ENCODE data around the gene ACO1. TPM values are rescaled to one million over a fixed set of nuclear protein-coding genes. Genes with fewer than 3 reads are reported as not detected.

The ACO1 gene
- 10 to 100 TPM in 1 of 2 donors, 1 to 10 TPM in 1; 4.7 to 12.9 TPM for polyA plus RNA-seq

GRCh38 chr9:32384364-32385151 is at the start of gene ACO1:
Gene ACO1 (plus strand): TSS chr9:32384643. CDS start chr9:32405507, 20,864 bp downstream.
- H3K9me3 ChIP-seq (ENCODE audit: control insufficient read depth in 2 of 2, insufficient read depth in 1 of 2, low read depth in 1 of 2, low read length in 1 of 2), result no peaks in the 10 kb centered on the region
- H3K27ac ChIP-seq (ENCODE audit: low read depth in 2 of 2, low read length in 1 of 2), result peak within 1 kb of the TSS; percentile 72 to 87
- H3K36me3 ChIP-seq (ENCODE audit: control insufficient read depth in 2 of 2, insufficient read depth in 2 of 2, low read length in 1 of 2), result no peaks in the 10 kb centered on the region
- H3K4me3 ChIP-seq (ENCODE audit: low read depth in 1 of 2, low read length in 2 of 2), result peak within 1 kb of the TSS; percentile 73 to 82
- no peaks in the 10 kb centered on the region for H3K27me3 ChIP-seq (ENCODE audit: control insufficient read depth in 1 of 2, insufficient read depth in 2 of 2, low read length in 2 of 2)
- WGBS, 2 donors, result 1% methylated on average over 65 to 73 of the region's 73 CpGs
- H3K4me1 ChIP-seq (ENCODE audit: control insufficient read depth in 2 of 2, insufficient read depth in 2 of 2, low read length in 1 of 2), result peaks cover 0 to 5% of the 10 kb centered on the region in 2 donors

DNA sequence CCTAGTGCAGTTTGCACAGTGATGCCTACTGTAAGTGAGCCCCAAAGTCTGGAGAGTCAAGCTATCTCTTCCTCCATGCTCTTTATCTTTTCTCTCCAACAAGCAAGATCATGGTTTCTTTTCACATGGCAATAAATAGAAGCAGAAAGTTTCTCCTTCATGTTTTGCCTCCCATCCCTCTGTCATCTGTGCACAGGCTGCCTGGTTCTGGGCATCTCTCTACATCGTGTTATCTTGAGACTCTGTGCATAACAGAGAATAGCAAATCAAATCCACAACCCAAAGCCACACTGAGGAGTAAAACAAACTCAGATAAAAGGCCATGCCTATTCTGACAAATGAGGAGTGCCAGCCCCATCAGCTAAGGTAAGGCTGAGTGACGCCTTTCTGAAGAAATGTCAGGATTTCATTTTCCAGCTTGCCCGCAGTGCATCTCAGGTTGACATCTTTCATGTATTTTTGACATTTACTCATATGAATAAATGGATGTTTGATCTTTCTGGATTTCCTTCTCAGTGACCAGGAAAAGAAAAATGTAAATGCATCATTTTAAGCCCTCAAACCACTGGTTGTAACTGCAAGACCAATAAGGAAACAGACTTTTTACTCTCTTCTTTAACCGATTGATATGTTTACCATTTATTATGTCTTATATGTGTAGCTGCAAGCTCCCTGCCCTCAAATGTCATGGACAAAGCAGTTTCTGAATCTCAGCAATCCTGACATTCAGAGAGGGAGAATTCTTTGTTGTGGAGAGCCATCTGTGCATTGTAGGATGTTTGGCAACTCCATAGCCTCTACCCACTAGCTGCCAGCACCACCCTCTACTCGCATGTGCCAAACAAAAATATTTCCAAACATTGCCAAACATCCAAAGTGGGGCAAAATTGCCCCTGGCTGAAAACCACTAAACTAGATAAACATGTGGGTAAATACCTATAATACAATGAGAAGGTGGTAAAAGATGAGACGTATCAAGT is 49.2 kb upstream of the ACO1 start:
- no peaks in the 10 kb centered on the region for H3K9me3 ChIP-seq (ENCODE audit: control insufficient read depth in 2 of 2, insufficient read depth in 1 of 2, low read depth in 1 of 2, low read length in 1 of 2)
- H3K36me3 ChIP-seq (ENCODE audit: control insufficient read depth in 2 of 2, insufficient read depth in 2 of 2, low read length in 1 of 2), result no peaks in the 10 kb centered on the region
- H3K27ac ChIP-seq (ENCODE audit: low read depth in 2 of 2, low read length in 1 of 2), result no peak overlapping the region
- no peaks in the 10 kb centered on the region for H3K27me3 ChIP-seq (ENCODE audit: control insufficient read depth in 1 of 2, insufficient read depth in 2 of 2, low read length in 2 of 2)
- H3K4me3 ChIP-seq (ENCODE audit: low read depth in 1 of 2, low read length in 2 of 2), result no peak overlapping the region
- 65 to 78% methylated on average over 6 of the region's 6 CpGs for WGBS, 2 donors
- H3K4me1 ChIP-seq (ENCODE audit: control insufficient read depth in 2 of 2, insufficient read depth in 2 of 2, low read length in 1 of 2), result no peaks in the 10 kb centered on the region

DNA sequence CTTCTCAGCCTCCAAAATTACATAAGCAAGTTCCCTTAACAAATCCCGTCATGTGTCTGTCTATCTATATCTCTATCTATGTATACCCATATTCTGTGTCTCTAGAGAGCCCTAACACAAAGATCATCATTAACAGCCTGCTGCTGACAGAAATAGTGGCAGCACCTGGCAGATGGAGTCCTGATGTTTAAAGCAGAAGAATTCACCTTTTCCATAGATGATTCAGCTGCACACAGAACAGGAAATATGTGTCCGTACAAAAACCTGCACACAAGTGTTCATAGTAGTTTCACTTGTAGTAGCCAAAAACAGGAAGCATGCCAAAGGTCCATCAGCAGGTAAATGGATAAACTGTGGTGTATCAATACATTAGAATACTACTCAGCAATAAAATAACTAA is 45.0 kb upstream of the ACO1 start:
- Histone ChIP-seq H3K4me3 (ENCODE audit: low read depth in 1 of 2, low read length in 2 of 2) (no peak overlapping the region), H3K27ac (ENCODE audit: low read depth in 2 of 2, low read length in 1 of 2) (no peak overlapping the region), H3K9me3 (ENCODE audit: control insufficient read depth in 2 of 2, insufficient read depth in 1 of 2, low read depth in 1 of 2, low read length in 1 of 2) (no peaks in the 10 kb centered on the region), H3K4me1 (ENCODE audit: control insufficient read depth in 2 of 2, insufficient read depth in 2 of 2, low read length in 1 of 2) (no peaks in the 10 kb centered on the region), H3K36me3 (ENCODE audit: control insufficient read depth in 2 of 2, insufficient read depth in 2 of 2, low read length in 1 of 2) (no peaks in the 10 kb centered on the region), H3K27me3 (ENCODE audit: control insufficient read depth in 1 of 2, insufficient read depth in 2 of 2, low read length in 2 of 2) (no peaks in the 10 kb centered on the region)
- 73 to 76% methylated on average over 2 of the region's 2 CpGs for WGBS, 2 donors

DNA sequence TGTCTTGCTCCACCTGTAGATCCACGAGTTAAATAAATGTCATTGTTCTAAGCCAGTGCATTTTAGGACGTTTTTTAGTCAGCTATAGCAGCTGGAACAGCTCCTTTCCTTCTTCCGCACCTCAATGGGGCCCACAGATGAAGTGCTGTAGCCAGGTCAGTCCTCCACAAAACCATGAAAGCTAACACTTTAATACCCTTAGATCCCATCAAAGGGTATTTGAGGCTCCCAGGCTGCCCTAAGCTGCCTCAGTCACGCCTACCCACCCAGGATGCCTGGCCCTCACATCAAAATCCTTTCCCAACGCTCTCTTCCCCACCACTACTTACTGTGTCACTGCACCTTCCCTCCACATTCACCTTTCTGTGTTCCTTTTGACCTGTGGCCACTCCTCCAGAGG is 44.1 kb upstream of the ACO1 start:
- Histone ChIP-seq H3K36me3 (ENCODE audit: control insufficient read depth in 2 of 2, insufficient read depth in 2 of 2, low read length in 1 of 2) (no peaks in the 10 kb centered on the region), H3K9me3 (ENCODE audit: control insufficient read depth in 2 of 2, insufficient read depth in 1 of 2, low read depth in 1 of 2, low read length in 1 of 2) (no peaks in the 10 kb centered on the region), H3K27me3 (ENCODE audit: control insufficient read depth in 1 of 2, insufficient read depth in 2 of 2, low read length in 2 of 2) (no peaks in the 10 kb centered on the region), H3K4me3 (ENCODE audit: low read depth in 1 of 2, low read length in 2 of 2) (no peak overlapping the region), H3K4me1 (ENCODE audit: control insufficient read depth in 2 of 2, insufficient read depth in 2 of 2, low read length in 1 of 2) (peaks cover 0 to 3% of the 10 kb centered on the region in 2 donors), H3K27ac (ENCODE audit: low read depth in 2 of 2, low read length in 1 of 2) (no peak overlapping the region)
- 57 to 61% methylated on average over 5 of the region's 5 CpGs for WGBS, 2 donors

GRCh38 chr9:32344551-32345182 is 39.8 kb upstream of the ACO1 start:
- Histone ChIP-seq H3K4me3 (ENCODE audit: low read depth in 1 of 2, low read length in 2 of 2) (peak overlapping the region in 1 of 2 donors; percentile 12), H3K27ac (ENCODE audit: low read depth in 2 of 2, low read length in 1 of 2) (no peak overlapping the region), H3K9me3 (ENCODE audit: control insufficient read depth in 2 of 2, insufficient read depth in 1 of 2, low read depth in 1 of 2, low read length in 1 of 2) (no peaks in the 10 kb centered on the region), H3K4me1 (ENCODE audit: control insufficient read depth in 2 of 2, insufficient read depth in 2 of 2, low read length in 1 of 2) (peaks cover 0 to 3% of the 10 kb centered on the region in 2 donors), H3K27me3 (ENCODE audit: control insufficient read depth in 1 of 2, insufficient read depth in 2 of 2, low read length in 2 of 2) (no peaks in the 10 kb centered on the region), H3K36me3 (ENCODE audit: control insufficient read depth in 2 of 2, insufficient read depth in 2 of 2, low read length in 1 of 2) (no peaks in the 10 kb centered on the region)
- WGBS, 2 donors, result 37 to 44% methylated on average over 6 of the region's 6 CpGs

DNA sequence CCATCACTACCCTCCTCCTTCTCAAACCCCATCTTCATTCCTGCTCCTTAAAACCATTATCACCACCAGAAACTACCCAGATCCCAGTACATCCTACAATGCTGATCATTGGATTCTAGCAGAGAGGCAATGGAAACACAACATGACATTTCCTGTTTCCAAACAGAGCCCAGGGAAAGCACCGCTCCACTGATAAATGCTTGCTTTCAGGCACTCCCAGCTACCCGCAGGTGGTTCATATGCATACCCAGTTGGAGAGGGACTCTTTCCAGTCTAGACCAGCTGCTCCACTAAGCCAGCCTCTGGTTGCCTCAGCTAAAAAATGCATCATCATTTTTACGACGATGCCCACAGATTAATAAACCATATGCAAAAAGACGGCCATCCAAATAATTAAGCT is 39.2 kb upstream of the ACO1 start:
- Histone ChIP-seq H3K27ac (ENCODE audit: low read depth in 2 of 2, low read length in 1 of 2) (no peak overlapping the region), H3K36me3 (ENCODE audit: control insufficient read depth in 2 of 2, insufficient read depth in 2 of 2, low read length in 1 of 2) (no peaks in the 10 kb centered on the region), H3K4me3 (ENCODE audit: low read depth in 1 of 2, low read length in 2 of 2) (no peak overlapping the region), H3K27me3 (ENCODE audit: control insufficient read depth in 1 of 2, insufficient read depth in 2 of 2, low read length in 2 of 2) (no peaks in the 10 kb centered on the region), H3K9me3 (ENCODE audit: control insufficient read depth in 2 of 2, insufficient read depth in 1 of 2, low read depth in 1 of 2, low read length in 1 of 2) (no peaks in the 10 kb centered on the region), H3K4me1 (ENCODE audit: control insufficient read depth in 2 of 2, insufficient read depth in 2 of 2, low read length in 1 of 2) (peaks cover 0 to 3% of the 10 kb centered on the region in 2 donors)
- 52 to 65% methylated on average over 5 of the region's 5 CpGs for WGBS, 2 donors

- H3K36me3 ChIP-seq (ENCODE audit: control insufficient read depth in 2 of 2, insufficient read depth in 2 of 2, low read length in 1 of 2), result no peaks in the 10 kb centered on the region
- 67 to 69% methylated on average over 2 of the region's 2 CpGs for WGBS, 2 donors
- no peak overlapping the region for H3K4me3 ChIP-seq (ENCODE audit: low read depth in 1 of 2, low read length in 2 of 2)
- no peaks in the 10 kb centered on the region for H3K27me3 ChIP-seq (ENCODE audit: control insufficient read depth in 1 of 2, insufficient read depth in 2 of 2, low read length in 2 of 2)
- no peak overlapping the region for H3K27ac ChIP-seq (ENCODE audit: low read depth in 2 of 2, low read length in 1 of 2)
- H3K4me1 ChIP-seq (ENCODE audit: control insufficient read depth in 2 of 2, insufficient read depth in 2 of 2, low read length in 1 of 2), result peaks cover 0 to 3% of the 10 kb centered on the region in 2 donors
- no peaks in the 10 kb centered on the region for H3K9me3 ChIP-seq (ENCODE audit: control insufficient read depth in 2 of 2, insufficient read depth in 1 of 2, low read depth in 1 of 2, low read length in 1 of 2)
Observed at GRCh38 chr9:32347571-32347970, 36.9 kb upstream of the ACO1 start.

DNA sequence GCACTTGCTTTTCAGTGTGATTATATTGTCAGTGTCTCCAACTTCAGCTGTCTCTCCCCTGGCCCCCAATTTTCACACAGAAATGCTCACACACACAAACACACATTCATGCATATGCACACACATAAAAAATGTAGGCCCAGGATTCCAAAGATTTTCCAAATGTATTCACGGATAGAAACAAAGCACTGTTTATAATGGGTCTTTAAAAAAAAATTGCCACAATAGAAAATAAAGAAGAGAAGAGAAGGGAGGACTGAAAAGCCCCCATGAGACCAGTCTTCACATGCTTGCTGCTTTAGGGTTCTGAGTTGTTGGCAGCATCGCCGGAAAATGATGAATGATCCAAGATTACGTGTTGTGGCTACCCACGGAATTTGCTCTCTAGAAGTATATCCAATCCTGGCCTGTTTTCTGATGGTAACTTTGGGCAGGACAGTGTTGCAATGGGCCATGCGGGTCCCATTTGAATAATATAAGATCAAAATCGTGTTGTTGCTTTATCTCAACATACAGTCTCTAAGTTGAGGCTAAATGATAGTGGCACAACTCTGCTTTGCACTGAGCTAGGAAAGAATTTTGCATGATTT is 36.2 kb upstream of the ACO1 start:
- no peaks in the 10 kb centered on the region for H3K36me3 ChIP-seq (ENCODE audit: control insufficient read depth in 2 of 2, insufficient read depth in 2 of 2, low read length in 1 of 2)
- no peak overlapping the region for H3K4me3 ChIP-seq (ENCODE audit: low read depth in 1 of 2, low read length in 2 of 2)
- 37 to 58% methylated on average over 7 of the region's 7 CpGs for WGBS, 2 donors
- peaks cover 0 to 3% of the 10 kb centered on the region in 2 donors for H3K4me1 ChIP-seq (ENCODE audit: control insufficient read depth in 2 of 2, insufficient read depth in 2 of 2, low read length in 1 of 2)
- H3K27me3 ChIP-seq (ENCODE audit: control insufficient read depth in 1 of 2, insufficient read depth in 2 of 2, low read length in 2 of 2), result no peaks in the 10 kb centered on the region
- H3K9me3 ChIP-seq (ENCODE audit: control insufficient read depth in 2 of 2, insufficient read depth in 1 of 2, low read depth in 1 of 2, low read length in 1 of 2), result no peaks in the 10 kb centered on the region
- no peak overlapping the region for H3K27ac ChIP-seq (ENCODE audit: low read depth in 2 of 2, low read length in 1 of 2)

GRCh38 chr9:32349013-32349412 is 35.4 kb upstream of the ACO1 start:
- 87 to 90% methylated on average over 3 of the region's 3 CpGs for WGBS, 2 donors
- Histone ChIP-seq H3K9me3 (ENCODE audit: control insufficient read depth in 2 of 2, insufficient read depth in 1 of 2, low read depth in 1 of 2, low read length in 1 of 2) (no peaks in the 10 kb centered on the region), H3K27ac (ENCODE audit: low read depth in 2 of 2, low read length in 1 of 2) (no peak overlapping the region), H3K36me3 (ENCODE audit: control insufficient read depth in 2 of 2, insufficient read depth in 2 of 2, low read length in 1 of 2) (no peaks in the 10 kb centered on the region), H3K4me1 (ENCODE audit: control insufficient read depth in 2 of 2, insufficient read depth in 2 of 2, low read length in 1 of 2) (peaks cover 0 to 3% of the 10 kb centered on the region in 2 donors), H3K4me3 (ENCODE audit: low read depth in 1 of 2, low read length in 2 of 2) (no peak overlapping the region), H3K27me3 (ENCODE audit: control insufficient read depth in 1 of 2, insufficient read depth in 2 of 2, low read length in 2 of 2) (no peaks in the 10 kb centered on the region)

All from esophagus (tissue), 2 donors.